Measurements from ENCODE around the gene FGGY. TPM values are rescaled to one million over a fixed set of nuclear protein-coding genes. Genes with fewer than 3 reads are reported as not detected.
"Not testable (repeated sequence)": the region's sequence is repeated elsewhere in the genome, so short reads cannot be mapped to it uniquely, and the experiment has no call there.

The FGGY gene
- total RNA-seq, 1 donor from 2014 or later, result 10.4 TPM

DNA sequence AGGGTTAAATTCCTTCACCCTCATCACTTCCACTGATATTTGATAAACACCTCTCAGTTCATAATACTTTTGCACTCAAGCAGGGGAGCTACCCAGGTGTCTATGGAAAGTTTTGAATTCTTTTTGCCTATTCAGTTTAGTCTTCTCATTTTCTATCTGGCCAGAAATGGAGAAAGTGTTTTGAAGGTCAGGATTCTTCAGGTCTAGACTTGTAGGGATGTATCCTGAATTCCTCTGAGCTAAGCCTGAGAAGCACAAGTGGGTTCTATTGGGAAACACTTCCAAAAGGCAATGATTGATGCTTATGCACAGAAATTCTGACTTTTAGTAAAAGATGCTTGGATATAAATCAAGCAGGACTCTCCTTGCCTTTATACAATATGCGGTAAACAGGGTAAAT is 300.1 kb downstream of the FGGY start:
- no peak for ATAC-seq

DNA sequence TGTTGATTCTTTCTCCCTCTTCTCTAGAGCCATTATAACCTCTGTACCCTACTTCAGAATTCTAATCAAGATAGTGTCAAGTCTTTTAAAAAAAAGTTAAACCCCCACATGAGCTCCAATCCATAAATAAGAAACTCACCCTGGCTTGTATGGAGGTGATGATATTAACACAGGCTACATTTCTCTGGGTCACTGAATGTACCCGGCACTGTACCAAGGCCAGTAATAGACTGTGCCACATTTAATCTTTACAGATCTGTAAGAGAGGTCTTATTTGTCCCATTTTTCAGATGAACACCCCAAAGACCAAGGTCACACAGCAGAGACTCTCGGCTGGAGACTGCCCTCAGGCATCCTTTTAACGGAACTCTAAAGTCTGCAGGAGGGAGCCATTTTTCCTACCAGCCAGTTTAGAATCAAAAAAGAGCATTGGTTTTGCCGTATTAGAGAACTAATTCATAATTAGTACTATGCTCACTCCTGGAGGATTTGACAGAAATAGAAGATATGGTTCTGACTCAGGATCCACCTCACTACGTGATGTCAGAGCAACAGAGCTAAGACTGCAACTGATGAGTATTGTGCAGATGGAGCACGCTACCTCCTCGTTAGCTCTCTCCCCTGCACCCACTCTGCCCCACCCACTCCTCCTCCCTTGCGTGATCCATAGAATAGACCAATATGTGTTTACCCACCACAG is 300.7 kb downstream of the FGGY start:
- ATAC-seq, result no peak

DNA sequence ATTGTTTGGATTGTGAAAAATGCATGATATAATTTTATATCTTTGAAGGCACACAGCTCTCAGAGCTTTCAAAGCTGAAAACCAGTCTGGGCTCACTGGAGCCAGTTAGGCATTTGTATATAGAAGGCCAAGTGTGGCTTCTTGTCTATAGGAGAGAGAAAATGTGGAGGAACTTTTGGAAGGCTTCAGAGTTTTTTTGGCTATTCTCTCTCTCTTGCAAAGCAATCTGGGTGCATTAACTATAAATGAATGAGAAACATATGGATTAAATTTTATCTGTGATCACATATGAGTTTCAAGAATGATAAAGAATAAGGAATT is 301.2 kb downstream of the FGGY start:
- ATAC-seq, result no peak

DNA sequence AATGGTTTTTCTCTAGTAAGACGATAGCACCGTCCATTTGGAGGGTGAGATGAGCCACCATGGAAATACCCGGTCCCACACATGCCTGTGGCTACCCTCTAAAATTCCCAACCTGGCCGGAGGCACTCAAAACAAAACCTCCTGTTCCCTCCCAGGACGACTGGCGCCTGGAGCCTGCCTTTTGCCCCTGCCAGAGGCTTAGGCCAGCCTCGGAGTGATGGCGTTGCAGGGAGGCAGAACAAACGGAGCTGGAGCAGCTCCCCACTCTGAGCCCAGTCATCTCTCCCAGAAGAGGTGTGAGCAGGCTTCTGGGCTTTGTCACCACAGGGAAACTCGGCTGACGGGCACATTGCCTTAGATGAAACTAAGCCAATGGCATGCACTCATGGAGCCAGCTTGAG is 304.1 kb downstream of the FGGY start:
- ATAC-seq, result no peak

DNA sequence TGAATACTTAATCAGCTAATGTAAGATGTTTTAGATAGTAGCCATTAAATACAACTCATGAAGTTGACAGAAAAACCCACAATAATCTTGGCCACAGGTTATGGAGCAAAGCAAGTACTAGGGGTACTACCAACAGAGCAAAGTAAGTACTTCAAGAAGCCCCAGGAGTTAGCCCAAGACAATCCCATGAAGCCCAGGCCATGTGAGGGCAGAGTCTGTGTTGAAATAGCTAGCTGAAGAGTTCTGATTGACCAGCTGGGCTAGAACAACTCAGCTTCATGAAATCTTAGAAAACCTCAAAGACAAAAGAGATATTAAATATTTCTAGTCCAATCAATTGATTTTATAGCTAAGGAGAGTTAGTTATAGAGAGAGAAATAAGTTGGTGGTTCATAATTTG is 304.9 kb downstream of the FGGY start:
- ATAC-seq, result no peak

- no peak for ATAC-seq
Observed at GRCh38 chr1:59604191-59604590, 307.3 kb downstream of the FGGY start.

GRCh38 chr1:59605184-59605583 is 308.3 kb downstream of the FGGY start:
- ATAC-seq, result no peak

GRCh38 chr1:59605761-59606160 is 308.9 kb downstream of the FGGY start:
- ATAC-seq, result no peak

- no peak for ATAC-seq
Observed at GRCh38 chr1:59609245-59609644, 312.4 kb downstream of the FGGY start.

DNA sequence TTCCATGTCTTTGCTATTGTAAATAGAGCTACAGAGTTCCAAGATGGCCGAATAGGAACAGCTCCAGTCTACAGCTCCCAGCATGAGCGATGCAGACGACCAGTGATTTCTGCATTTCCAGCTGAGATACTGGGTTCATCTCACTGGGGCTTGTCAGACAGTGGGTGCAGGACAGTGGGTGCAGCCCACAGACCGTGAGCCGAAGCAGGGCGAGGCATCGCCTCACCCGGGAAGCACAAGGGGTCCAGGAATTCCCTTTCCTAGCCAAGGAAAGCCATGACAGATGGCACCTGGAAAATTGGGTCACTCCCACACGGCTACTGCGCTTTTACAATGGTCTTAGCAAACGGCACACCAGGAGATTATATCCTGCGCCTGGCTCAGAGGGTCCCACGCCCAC is 313.6 kb downstream of the FGGY start:
- ATAC-seq, result not testable (repeated sequence)

DNA sequence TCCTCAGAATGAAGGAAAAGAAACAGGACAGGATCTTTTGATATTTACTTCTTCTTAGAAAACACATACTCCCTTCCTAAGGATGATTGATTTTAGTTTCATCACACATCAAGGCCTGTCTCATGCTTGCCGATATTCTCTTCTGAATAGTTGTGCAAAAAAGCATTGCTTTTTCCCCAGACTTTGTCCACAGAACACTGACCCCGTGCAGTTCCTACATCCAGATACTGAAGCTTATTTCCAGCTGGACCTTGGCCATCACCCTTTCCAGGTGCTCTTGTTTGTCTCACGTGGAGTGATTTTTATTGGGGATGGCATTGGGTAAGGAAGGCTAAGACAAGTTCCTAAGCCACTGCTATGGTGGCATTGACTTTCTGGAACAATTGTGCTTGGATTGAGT is 320.5 kb downstream of the FGGY start:
- no peak for ATAC-seq

GRCh38 chr1:59619557-59619956 is 322.7 kb downstream of the FGGY start:
- ATAC-seq, result no peak

- ATAC-seq, result no peak
Observed at GRCh38 chr1:59625384-59625783, 328.5 kb downstream of the FGGY start.

- no peak for ATAC-seq
Observed at GRCh38 chr1:59631561-59632255, 334.8 kb downstream of the FGGY start.

DNA sequence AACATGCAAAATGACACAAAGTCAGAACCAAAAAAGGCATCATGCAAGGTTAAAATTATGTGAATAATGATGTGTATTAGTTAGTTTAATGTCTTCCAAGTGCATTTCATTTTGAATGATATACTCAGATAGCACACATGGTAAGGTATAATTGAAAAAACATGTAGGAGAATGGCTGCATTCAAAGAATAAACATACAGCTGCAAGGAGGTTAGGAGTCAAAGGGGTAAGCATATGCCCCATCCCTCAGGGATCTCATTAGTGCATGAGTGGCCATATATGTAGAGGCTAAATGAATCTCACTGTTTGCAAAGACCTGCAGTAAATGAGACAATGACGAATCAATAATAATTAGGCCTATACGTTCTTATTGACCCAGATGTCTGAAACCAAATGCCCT is 338.2 kb downstream of the FGGY start:
- no peak for ATAC-seq

DNA sequence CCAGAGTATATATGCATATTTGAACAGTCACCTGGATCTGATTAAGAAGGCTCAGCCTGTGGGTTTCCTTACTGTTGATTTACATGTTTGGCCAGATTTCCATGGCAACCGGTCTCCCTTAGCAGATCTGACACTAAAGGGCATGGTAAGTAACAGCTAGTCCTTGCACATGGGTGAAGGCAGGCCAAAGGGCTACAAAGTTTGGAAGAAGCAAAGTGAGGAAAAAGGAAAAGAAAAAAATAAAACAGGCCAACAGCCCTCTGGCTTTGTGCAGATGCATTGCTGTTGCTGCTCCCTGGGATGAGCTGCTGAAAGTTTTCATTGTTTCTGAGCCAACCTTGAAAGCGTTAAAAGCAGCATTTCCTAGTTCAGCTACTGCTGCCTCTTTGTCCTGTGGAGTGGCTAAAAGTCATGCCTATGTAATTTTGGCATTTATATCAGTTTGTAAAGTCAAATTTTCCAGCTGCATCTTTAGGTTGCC is 341.4 kb downstream of the FGGY start:
- no peak for ATAC-seq

- no peak for ATAC-seq
Observed at GRCh38 chr1:59639266-59639665, 342.4 kb downstream of the FGGY start.

DNA sequence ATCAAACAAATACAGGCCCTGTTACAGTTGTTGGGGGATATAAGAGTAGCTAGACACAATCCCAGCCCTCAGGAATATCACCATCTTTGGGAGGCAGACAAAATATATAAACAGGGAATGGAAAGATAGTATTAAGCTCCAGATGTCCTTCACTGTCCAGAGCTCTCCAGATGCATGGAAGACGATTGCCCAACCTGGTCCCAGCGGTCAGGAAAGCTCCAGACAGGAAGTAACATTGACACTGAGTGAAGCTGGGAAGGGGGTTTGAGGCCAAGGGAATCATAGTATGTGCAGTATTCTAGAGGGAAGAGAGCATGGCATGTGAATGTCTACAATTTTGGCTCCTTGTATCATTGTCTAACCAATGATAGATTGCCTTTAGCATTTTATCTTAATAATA is 344.0 kb downstream of the FGGY start:
- no peak for ATAC-seq

DNA sequence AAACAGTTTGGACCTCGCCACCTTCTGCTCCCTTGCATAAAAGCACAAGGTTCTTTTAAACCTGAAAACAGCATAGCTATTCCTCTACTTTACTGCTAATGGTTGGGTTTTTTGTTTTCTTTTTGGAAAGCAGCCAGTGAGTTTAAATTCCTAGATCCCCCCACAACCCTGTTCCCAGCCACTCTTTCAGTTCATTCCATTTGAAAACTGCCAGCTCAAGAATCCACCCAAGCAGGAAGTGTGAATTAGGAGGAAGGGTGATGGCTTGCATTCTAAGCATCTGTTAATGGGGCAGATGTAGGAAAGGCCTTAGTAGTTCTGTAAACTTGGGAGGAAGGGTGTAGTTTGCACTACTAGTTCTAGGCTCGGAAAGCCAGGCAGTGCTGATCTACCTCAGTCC is 344.9 kb downstream of the FGGY start:
- ATAC-seq, result no peak

GRCh38 chr1:59643526-59643925 is 346.6 kb downstream of the FGGY start:
- no peak for ATAC-seq

- no peak for ATAC-seq
Observed at GRCh38 chr1:59645893-59646292, 349.0 kb downstream of the FGGY start.

- not testable (repeated sequence) for ATAC-seq
Observed at GRCh38 chr1:59653142-59653958, 356.5 kb downstream of the FGGY start.

- ATAC-seq, result no peak
Observed at GRCh38 chr1:59653968-59654367, 357.1 kb downstream of the FGGY start.

Measured in esophagus mucosa (tissue), 1 donor.